Rectal smooth muscle tissue (tissue), 1 donor: Measurements from ENCODE around the gene ATP13A5.

ENCODE experiments used
- H3K27ac ChIP-seq: one replicate; pipeline ENCODE4 v1.7.0; 2013; ENCODE audit warnings: low read depth, low read length, inconsistent platforms
- H3K27me3 ChIP-seq: one replicate; pipeline ENCODE4 v1.7.0; 2013; ENCODE audit warnings: low read length; ENCODE audit not compliant: control insufficient read depth, insufficient read depth
- H3K36me3 ChIP-seq: one replicate; pipeline ENCODE4 v1.7.0; 2013; ENCODE audit warnings: low read length; ENCODE audit not compliant: control insufficient read depth, insufficient read depth
- H3K4me1 ChIP-seq: one replicate; pipeline ENCODE4 v1.7.0; 2013; ENCODE audit warnings: low read length; ENCODE audit not compliant: control insufficient read depth, insufficient read depth
- H3K4me3 ChIP-seq: one replicate; pipeline ENCODE4 v1.7.0; 2013; ENCODE audit warnings: low read length
- H3K9ac ChIP-seq: one replicate; pipeline ENCODE4 v1.7.0; 2013; ENCODE audit warnings: low read length

ATP13A5 gene

DNA sequence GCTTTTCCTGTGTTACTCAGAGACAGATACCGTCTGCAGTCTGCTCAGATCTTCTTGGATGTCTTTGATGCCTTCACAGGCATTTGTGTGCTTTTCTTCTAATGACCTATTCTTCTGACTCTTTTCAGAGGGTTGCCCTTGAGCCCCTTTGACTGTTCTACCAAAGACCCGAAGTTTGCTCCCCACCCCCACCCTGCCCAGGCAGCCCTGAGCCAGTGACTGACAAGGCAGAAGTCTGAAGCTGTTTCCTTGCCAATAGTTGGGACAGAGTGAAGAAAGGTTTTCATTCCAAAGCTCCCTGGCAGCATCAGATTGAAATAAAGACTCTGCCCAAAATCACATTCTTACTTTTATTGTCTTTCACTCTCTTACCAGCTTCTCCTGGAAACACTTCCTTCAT is 9.0 kb upstream of the ATP13A5 start:
- no peaks in the 10 kb centered on the region for H3K27me3 ChIP-seq
- H3K4me1 ChIP-seq: no peaks in the 10 kb centered on the region
- no peak overlapping the region for H3K27ac ChIP-seq
- H3K36me3 ChIP-seq: no peaks in the 10 kb centered on the region
- no peak overlapping the region for H3K4me3 ChIP-seq
- H3K9ac ChIP-seq: no peak overlapping the region

DNA sequence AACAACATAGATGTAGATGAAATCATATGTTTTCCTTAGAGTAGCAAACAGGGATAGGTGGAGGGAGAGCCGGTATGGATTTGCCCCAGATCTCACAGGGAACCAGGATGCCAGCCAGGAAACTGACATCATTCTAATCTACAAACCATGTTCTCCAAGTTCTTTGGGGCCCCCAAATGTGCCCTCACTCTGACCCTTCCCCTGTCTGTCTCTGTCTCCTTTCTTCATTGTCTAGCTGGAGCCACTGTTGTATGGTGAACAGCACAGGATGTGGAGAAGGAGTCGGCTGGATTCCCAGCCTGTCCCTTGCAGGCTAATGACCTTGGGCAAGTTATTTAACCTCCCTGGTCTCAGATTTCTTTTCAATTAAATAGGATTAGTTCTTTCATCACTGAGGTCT is 962 bp downstream of the ATP13A5 start:
- Histone ChIP-seq H3K36me3 (no peaks in the 10 kb centered on the region), H3K27ac (no peak overlapping the region), H3K27me3 (no peaks in the 10 kb centered on the region), H3K4me3 (no peak overlapping the region), H3K9ac (no peak overlapping the region), H3K4me1 (no peaks in the 10 kb centered on the region)

DNA sequence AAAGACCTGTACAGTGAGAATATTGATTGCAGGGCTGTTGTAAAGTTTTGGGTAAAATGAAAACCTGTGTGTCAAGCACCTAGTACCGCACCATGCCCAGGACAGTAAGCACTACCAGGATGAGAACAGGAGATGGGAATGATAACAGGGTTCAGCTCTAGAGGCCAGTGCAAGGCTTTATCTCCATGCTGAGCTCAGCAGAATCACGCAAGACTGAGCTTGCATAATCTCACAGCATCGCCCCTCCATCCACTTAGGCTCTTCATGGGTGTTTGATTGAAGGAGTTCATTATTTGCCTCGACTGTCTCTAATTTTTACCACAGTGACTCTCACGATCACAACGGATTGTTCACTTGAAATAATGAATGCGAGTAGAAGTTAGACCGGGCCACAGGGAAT is 2.9 kb downstream of the ATP13A5 start:
- H3K36me3 ChIP-seq: no peaks in the 10 kb centered on the region
- H3K4me3 ChIP-seq: no peak overlapping the region
- H3K4me1 ChIP-seq: no peaks in the 10 kb centered on the region
- H3K27me3 ChIP-seq: no peaks in the 10 kb centered on the region
- no peak overlapping the region for H3K27ac ChIP-seq
- H3K9ac ChIP-seq: no peak overlapping the region

DNA sequence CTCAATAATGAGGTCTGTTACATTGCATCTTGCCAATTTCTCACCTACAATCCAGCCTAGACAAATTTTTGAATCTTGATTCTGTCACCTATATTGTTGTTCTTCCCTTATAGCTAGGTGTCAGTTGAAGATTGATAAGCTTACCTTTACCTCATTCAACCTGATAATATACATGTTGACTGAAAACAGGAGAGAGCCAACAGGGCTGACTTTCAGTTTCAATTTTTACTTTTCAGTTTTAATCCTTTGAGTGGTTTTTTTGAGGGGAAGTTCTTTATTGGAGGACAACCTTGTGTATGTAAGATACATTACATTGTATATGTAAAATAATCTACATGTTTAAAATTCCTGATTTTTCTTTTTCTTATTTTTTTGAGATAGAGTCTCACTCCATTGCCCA is 5.8 kb downstream of the ATP13A5 start:
- Histone ChIP-seq H3K36me3 (no peaks in the 10 kb centered on the region), H3K27me3 (peaks cover 2% of the 10 kb centered on the region), H3K27ac (no peak overlapping the region), H3K4me1 (no peaks in the 10 kb centered on the region), H3K9ac (no peak overlapping the region), H3K4me3 (no peak overlapping the region)

DNA sequence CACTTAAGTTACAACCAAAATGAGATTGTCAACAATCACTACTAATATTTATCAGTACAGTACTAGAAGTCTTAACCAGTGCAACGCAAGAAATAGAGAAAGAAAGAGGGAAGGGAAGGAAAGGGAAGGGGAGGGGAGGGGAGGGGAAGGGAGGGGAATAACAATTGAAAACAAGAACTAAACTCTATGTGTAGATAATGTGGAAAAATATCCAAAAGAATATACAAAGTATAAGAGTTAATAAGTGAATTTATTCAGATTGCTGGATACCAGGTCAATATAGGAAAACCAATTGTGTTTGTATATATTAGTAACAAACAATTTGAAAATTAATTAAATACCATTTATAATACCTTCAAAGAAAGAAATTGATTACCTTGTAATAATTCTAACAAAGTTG is 10.7 kb downstream of the ATP13A5 start:
- Histone ChIP-seq H3K27me3 (peaks cover 2% of the 10 kb centered on the region), H3K27ac (no peak overlapping the region), H3K4me3 (no peak overlapping the region), H3K36me3 (no peaks in the 10 kb centered on the region), H3K4me1 (no peaks in the 10 kb centered on the region), H3K9ac (no peak overlapping the region)

DNA sequence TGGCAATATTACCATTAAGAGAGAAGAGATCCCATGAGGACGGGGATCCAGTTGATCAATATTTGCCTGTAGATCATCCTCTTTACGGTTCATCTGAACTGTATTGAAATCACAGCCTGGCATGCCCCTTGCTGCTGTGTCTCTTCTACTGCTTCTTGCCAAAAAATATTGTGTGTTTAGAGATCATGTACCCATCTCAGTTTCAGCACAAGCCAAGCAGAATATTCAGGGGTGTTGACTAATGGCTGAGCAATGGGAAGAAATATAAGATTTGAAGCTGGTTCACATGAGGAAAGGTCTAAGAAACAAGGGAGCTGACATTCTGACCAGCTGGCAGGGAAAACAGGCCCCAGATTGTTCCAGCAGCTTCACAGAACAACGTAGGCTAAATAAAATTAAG is 21.3 kb downstream of the ATP13A5 start:
- no peaks in the 10 kb centered on the region for H3K27me3 ChIP-seq
- no peaks in the 10 kb centered on the region for H3K36me3 ChIP-seq
- H3K4me3 ChIP-seq: no peak overlapping the region
- H3K9ac ChIP-seq: no peak overlapping the region
- no peak overlapping the region for H3K27ac ChIP-seq
- H3K4me1 ChIP-seq: no peaks in the 10 kb centered on the region

DNA sequence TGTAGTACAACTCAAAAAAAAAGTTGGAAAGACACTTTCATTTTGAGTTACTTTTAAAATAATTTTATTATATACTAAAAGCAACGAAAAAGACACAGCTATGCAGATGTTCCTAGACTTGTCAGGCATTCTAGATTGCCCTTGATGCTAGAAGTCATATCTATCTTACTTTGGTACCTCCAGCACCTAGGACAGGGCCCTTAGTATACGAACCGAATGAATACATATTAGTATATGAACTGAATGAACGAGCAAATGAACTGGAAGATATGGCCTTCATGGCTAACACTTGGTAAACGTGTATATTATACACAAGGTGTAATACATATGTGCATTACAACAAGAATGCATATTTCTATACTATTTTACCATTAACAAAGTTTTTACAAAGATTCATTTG is 24.1 kb downstream of the ATP13A5 start:
- no peak overlapping the region for H3K27ac ChIP-seq

DNA sequence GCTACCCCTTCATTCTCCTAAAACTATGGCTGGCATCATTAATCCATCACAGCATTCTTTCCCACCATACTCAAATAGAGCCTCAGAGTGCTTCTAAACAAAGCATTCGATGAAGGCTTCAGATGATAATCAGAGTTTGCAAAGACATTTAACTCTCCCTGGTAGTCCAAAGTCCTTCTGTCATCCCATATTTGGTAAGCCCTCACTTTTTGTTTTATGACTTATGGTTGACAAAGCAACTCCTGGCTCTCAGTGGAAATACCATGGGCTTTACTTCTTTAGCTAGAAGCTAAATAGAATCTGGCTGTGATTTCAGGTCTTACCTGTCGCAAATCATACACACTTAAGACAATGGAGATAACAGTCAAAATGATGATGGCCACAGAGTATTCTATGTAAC is 27.8 kb downstream of the ATP13A5 start:
- H3K4me1 ChIP-seq: no peaks in the 10 kb centered on the region
- H3K9ac ChIP-seq: no peak overlapping the region
- no peak overlapping the region for H3K4me3 ChIP-seq
- H3K27ac ChIP-seq: no peak overlapping the region
- no peaks in the 10 kb centered on the region for H3K36me3 ChIP-seq
- H3K27me3 ChIP-seq: no peaks in the 10 kb centered on the region

More for the DNA sequence above, 24.1 kb downstream of the ATP13A5 start:
- H3K27me3 ChIP-seq: no peaks in the 10 kb centered on the region
- no peaks in the 10 kb centered on the region for H3K4me1 ChIP-seq
- H3K36me3 ChIP-seq: no peaks in the 10 kb centered on the region
- no peak overlapping the region for H3K4me3 ChIP-seq
- no peak overlapping the region for H3K9ac ChIP-seq

DNA sequence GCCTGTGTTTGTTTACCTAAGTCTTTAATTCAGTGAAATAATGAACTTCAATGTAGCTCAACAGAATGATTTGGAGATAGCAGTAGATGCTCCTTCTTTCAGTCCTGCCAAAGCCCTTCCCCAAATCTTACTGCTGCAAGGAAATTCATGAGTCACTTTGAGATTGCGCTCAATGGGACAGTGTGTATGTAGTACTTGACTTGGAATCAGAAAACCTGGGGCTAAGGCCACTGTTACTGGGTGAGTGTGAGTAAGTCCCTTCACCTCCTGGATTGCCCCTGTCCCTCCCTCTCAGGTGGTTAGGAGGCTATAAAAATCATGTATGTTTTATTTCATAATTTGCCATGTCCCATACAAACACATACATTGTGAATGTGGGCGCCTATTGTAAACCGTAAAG is 29.9 kb downstream of the ATP13A5 start:
- Histone ChIP-seq H3K9ac (no peak overlapping the region), H3K36me3 (no peaks in the 10 kb centered on the region), H3K27me3 (no peaks in the 10 kb centered on the region), H3K27ac (no peak overlapping the region), H3K4me1 (no peaks in the 10 kb centered on the region), H3K4me3 (no peak overlapping the region)

DNA sequence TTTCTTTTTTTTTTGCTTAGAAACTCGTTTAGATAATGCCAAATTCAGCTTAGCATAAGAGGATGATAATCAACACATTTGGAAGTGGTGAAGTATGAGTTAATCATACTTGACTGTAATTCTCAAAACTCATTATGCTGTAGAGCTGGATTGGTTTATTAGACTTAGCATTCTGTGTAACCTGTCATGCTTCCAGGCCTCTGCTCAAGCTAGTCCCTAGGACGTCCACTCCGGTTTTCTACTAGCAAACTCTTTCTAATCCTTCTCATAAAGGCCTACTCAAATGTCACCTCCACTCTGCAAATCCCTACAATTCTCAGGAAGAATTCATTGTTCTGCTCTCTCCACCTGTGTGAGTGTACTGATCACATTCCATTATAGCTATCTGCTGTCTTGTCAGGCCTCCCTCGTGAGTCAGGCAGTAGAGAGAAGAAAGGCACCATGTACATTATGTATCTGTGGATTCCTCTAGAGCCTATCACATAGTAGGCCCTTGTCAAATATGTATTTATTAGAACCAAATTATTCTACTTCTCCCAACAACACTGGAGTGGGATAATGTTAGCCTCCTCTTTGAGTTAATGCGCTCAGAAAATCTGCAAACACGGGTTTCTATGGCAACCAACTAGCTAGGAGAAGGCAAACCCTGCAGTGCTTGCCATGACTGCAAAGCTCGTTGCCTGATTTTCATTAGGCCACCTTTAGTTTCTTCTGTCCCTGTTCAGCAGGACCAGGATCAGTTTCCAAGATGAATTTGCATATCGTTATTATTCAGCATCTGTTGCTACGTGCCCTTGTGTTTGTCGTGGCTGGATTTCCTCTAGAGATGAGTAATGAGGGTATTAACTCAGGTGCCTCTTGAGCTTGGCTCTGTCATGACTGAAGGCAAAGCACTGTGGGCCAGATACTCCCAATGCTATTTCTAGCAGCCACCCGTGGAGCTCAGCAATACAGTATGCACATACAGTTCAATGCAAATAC is 30.7 kb downstream of the ATP13A5 start:
- Histone ChIP-seq H3K4me3 (no peak overlapping the region), H3K27ac (no peak overlapping the region), H3K9ac (no peak overlapping the region), H3K4me1 (no peaks in the 10 kb centered on the region), H3K27me3 (no peaks in the 10 kb centered on the region), H3K36me3 (no peaks in the 10 kb centered on the region)

DNA sequence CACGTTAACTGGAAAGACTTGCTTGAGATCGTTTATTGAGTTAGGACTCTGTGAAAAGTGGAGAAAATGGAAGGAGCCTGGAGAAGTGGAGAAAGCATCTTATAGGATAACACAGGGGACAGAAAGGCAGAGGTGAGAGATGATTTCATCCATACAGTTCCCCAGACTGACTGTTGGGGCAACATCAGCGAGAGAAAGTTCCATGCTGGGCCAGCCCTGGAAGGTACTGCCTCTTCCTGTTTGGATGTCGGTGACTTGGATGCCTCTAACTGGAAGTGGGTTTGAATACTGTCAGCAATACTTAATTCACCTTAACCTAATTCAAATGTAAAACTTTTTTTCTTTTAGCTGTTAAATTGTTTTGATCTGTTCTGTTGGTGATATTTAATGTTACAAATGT is 32.3 kb downstream of the ATP13A5 start:
- H3K4me3 ChIP-seq: no peak overlapping the region
- no peak overlapping the region for H3K9ac ChIP-seq
- H3K4me1 ChIP-seq: no peaks in the 10 kb centered on the region
- H3K27ac ChIP-seq: no peak overlapping the region
- H3K27me3 ChIP-seq: no peaks in the 10 kb centered on the region
- H3K36me3 ChIP-seq: no peaks in the 10 kb centered on the region

DNA sequence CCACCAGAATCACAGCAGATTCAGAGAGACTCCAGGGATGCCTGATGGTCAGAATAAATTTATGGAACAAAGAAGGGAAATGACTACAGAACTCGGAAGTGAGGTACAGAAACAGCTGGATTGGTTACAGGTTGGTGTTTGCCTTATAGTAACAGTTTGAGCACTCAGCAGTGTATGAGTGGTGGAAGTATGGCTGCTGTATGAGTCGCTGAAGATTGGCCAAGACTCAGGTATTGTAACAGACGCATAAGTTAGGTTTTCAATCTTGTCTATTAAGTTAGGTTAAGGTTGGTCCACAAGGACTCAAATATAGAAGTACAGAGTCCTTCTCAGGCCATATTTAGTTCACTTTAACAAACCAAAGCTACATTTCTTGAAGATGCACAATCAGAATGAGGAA is 33.1 kb downstream of the ATP13A5 start:
- Histone ChIP-seq H3K9ac (no peak overlapping the region), H3K4me1 (no peaks in the 10 kb centered on the region), H3K4me3 (no peak overlapping the region), H3K27me3 (no peaks in the 10 kb centered on the region), H3K27ac (no peak overlapping the region), H3K36me3 (no peaks in the 10 kb centered on the region)

DNA sequence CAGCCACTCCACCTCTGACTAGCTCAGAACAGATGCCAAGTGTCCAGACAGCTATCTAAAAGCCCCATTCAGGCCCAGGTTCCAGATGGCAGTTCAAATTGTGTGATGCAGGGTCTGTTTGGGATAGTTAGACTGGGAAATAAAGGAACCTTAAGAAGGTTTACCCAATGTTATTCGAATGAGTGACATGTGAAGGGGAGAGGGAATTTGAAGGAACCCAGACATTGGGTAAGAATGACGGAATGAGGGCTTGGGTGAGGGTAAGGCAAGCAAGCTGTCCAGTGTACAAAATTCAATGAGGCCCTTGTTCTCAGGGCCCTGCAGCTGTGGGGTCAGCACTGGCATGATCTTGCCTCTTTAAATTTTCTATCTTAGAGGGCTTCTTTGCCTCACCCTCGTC is 34.1 kb downstream of the ATP13A5 start:
- H3K4me3 ChIP-seq: no peak overlapping the region
- H3K4me1 ChIP-seq: no peaks in the 10 kb centered on the region
- H3K9ac ChIP-seq: no peak overlapping the region
- H3K36me3 ChIP-seq: no peaks in the 10 kb centered on the region
- H3K27ac ChIP-seq: no peak overlapping the region
- no peaks in the 10 kb centered on the region for H3K27me3 ChIP-seq
